Breast epithelium (tissue), 4 donors: ENCODE results near the gene UBAC1. TPM values are rescaled to one million over a fixed set of nuclear protein-coding genes. Genes with fewer than 3 reads are reported as not detected.
"Not testable (repeated sequence)": the region's sequence is repeated elsewhere in the genome, so short reads cannot be mapped to it uniquely, and the experiment has no call there.

Source experiments
- DNase-seq, 2 donors: peaks; one replicate each; pipeline ENCODE4 v3.0.0-alpha.2; 2019; ENCODE audit warnings: low spot score in 2 of 2
- H3K27ac ChIP-seq, 2 donors: fragments of 200-600 bp; sonication (generic) in 1 of 2; one replicate each; pipeline ENCODE4 v1.5.1; 2016 to 2019; ENCODE audit warnings: mild to moderate bottlenecking in 1 of 2
- H3K27me3 ChIP-seq, 2 donors: fragments of 200-600 bp; sonication (generic) in 1 of 2; one replicate each; pipeline versions ENCODE4 v1.5.1 to v1.6.0; 2017 to 2019; ENCODE audit warnings: control low read depth in 1 of 2, mild to moderate bottlenecking in 1 of 2
- H3K36me3 ChIP-seq: fragments of 200-600 bp; one replicate; pipeline ENCODE4 v1.5.1; 2019
- H3K4me1 ChIP-seq, 2 donors: fragments of 200-600 bp; sonication (generic); one replicate each; pipeline ENCODE4 v1.5.1; 2016 to 2019; ENCODE audit warnings: control low read depth in 1 of 2
- H3K4me3 ChIP-seq, 3 donors: fragments of 200-600 bp; sonication (generic); 1 replicate in 2 of 3; 2 replicates in 1 of 3; pipeline ENCODE4 v1.5.1; 2016 to 2019; ENCODE audit warnings: mild to moderate bottlenecking in 3 of 3, moderate library complexity in 2 of 3
- H3K9me3 ChIP-seq, 2 donors: fragments of 200-600 bp; sonication (generic) in 1 of 2; one replicate each; pipeline ENCODE4 v1.5.1; 2016 to 2019; ENCODE audit warnings: control low read depth in 1 of 2
- POLR2A ChIP-seq: fragments of 450-650 bp; IDR thresholded peaks from one replicate; pipeline ENCODE4 v1.6.1; 2016; ENCODE audit warnings: antibody characterized with exemption, mild to moderate bottlenecking, moderate library complexity
- POLR2AphosphoS5 ChIP-seq, 3 donors: sonication (generic); formaldehyde crosslinking; IDR thresholded peaks; one replicate each; pipeline ENCODE4 v1.6.1; 2017; ENCODE audit warnings: antibody characterized with exemption in 3 of 3
- intact Hi-C: fragments of 100-400 bp; cut with DNase I; formaldehyde crosslinking; loops from one replicate; pipeline ENCODE4 v1.15.1; 2023; ENCODE audit warnings: low total_unique reads
- total RNA-seq, 3 donors: library from RNA; depleted of rRNA; stranded (reverse); fragments of >200 nt; gene quantifications; one replicate each; pipeline ENCODE4 v1.1.0, GENCODE V29; 2016
- TF ChIP-seq, protein P1 (sequence below), 3 donors: fragments of 450-650 bp; IDR thresholded peaks; one replicate each; pipeline ENCODE4 v1.5.1; 2016 to 2017; ENCODE audit warnings: antibody characterized with exemption in 3 of 3, mild to moderate bottlenecking in 3 of 3, moderate library complexity in 3 of 3

UBAC1 gene
- total RNA-seq, 3 donors from 2014 or later: 39.2 to 53.0 (median 45.6) TPM

- Histone ChIP-seq H3K27me3 (no peaks in the 10 kb centered on the region), H3K36me3 (no peaks in the 10 kb centered on the region)
- intact Hi-C loops: no loop called here
These were observed 39.3 kb downstream of the UBAC1 start for GRCh38 chr9:135921749-135922310.

DNA sequence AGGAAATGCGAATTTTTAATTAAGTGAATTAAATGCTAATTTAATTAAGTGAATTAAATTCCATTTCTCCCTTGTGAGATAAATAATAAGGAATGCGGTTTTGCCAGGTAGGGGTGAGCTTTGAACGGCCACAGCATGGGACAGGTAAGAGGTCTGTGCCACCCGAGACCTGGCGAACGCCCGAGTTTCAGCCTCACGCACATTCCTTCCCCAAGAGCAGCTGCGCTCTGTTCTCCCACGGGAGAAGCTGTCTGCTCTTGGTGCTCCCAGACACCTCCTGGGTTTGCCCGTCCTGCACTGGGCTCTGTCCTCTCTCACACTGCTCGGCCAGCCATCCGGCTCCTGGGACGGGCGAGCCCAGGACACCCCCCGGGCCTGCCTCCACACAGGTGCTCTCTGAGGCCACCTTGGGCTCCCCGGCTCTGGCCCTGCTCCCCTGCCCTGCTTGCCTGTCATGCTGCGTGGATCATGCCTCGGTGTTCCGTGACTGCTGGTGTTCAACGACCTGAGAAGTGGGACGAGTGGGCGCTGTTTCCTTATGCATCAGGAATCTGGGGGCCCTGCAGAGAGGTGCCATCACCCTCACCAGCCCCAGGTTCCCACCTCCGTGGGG, 40.1 kb downstream of the UBAC1 start:
- no peaks in the 10 kb centered on the region for H3K4me1 ChIP-seq
- intact Hi-C loops: no loop called here
- H3K27ac ChIP-seq: peak overlapping the region in 1 of 2 donors; percentile 17
- no peak overlapping the region for H3K4me3 ChIP-seq
- H3K27me3 ChIP-seq: no peaks in the 10 kb centered on the region
- DNase-seq: no peak
- peaks cover 30 to 33% of the 10 kb centered on the region in 2 donors for H3K9me3 ChIP-seq
- H3K36me3 ChIP-seq: no peaks in the 10 kb centered on the region
- no peak for TF ChIP-seq POLR2AphosphoS5 (IDR thresholded peaks at IDR 0.05)
- TF ChIP-seq, protein P1, sequence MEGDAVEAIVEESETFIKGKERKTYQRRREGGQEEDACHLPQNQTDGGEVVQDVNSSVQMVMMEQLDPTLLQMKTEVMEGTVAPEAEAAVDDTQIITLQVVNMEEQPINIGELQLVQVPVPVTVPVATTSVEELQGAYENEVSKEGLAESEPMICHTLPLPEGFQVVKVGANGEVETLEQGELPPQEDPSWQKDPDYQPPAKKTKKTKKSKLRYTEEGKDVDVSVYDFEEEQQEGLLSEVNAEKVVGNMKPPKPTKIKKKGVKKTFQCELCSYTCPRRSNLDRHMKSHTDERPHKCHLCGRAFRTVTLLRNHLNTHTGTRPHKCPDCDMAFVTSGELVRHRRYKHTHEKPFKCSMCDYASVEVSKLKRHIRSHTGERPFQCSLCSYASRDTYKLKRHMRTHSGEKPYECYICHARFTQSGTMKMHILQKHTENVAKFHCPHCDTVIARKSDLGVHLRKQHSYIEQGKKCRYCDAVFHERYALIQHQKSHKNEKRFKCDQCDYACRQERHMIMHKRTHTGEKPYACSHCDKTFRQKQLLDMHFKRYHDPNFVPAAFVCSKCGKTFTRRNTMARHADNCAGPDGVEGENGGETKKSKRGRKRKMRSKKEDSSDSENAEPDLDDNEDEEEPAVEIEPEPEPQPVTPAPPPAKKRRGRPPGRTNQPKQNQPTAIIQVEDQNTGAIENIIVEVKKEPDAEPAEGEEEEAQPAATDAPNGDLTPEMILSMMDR (IDR thresholded peaks at IDR 0.05): no peak
- TF ChIP-seq POLR2A: no peak

More at GRCh38 chr9:135921749-135922310, 39.3 kb downstream of the UBAC1 start:
- Histone ChIP-seq H3K27ac (no peak overlapping the region), H3K9me3 (peaks cover 25% of the 10 kb centered on the region in 2 donors), H3K4me1 (no peaks in the 10 kb centered on the region), H3K4me3 (no peak overlapping the region)
- DNase-seq: no peak
- no peak for TF ChIP-seq POLR2AphosphoS5 (IDR thresholded peaks at IDR 0.05)
- no peak for TF ChIP-seq POLR2A
- TF ChIP-seq, protein P1 (IDR thresholded peaks at IDR 0.05): no peak

- TF ChIP-seq, protein P1 (IDR thresholded peaks at IDR 0.05): no peak
- TF ChIP-seq POLR2AphosphoS5 (IDR thresholded peaks at IDR 0.05): no peak
- no peak for TF ChIP-seq POLR2A
- Histone ChIP-seq H3K27me3 (no peaks in the 10 kb centered on the region), H3K4me3 (no peak overlapping the region), H3K9me3 (peaks cover 36 to 40% of the 10 kb centered on the region in 2 donors), H3K27ac (peak overlapping the region in 1 of 2 donors; percentile 17), H3K4me1 (no peaks in the 10 kb centered on the region), H3K36me3 (peaks cover 3% of the 10 kb centered on the region)
- intact Hi-C loops: no loop called here
- no peak for DNase-seq
These were observed 40.8 kb downstream of the UBAC1 start for GRCh38 chr9:135920256-135920930.

DNA sequence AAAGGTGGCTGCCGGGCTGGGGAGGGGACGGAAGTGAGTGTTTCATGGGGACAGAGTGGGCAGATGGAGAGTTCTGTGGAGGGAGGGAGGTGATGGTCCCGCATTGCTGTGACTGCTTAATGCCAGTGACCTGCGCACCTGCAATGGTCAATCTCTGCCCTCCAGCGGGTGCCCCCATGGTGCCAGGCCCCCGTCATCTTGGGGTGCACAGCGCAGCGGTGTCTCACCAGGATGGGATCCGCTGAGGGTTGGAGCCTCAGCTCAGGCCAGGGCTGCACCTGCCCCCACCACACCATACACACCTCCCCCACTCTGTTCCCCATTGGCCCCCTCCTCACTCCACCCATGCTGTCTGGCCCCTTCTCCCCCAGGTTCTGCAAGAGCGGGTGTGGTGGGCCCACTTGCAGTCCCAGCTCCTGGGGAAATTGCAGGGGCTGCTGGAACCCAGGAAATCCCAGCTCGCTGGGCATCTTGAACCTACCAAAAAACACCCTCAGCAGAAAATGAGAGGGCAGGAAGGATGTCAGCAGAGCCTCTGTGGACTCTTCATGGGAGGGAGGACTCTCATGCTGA, 41.8 kb downstream of the UBAC1 start:
- Histone ChIP-seq H3K4me3 (no peak overlapping the region), H3K4me1 (no peaks in the 10 kb centered on the region), H3K27me3 (no peaks in the 10 kb centered on the region), H3K9me3 (peaks cover 46 to 49% of the 10 kb centered on the region in 2 donors), H3K36me3 (peaks cover 10% of the 10 kb centered on the region), H3K27ac (no peak overlapping the region)
- intact Hi-C loops: no loop called here
- TF ChIP-seq, protein P1 (IDR thresholded peaks at IDR 0.05): no peak
- no peak for DNase-seq

DNA sequence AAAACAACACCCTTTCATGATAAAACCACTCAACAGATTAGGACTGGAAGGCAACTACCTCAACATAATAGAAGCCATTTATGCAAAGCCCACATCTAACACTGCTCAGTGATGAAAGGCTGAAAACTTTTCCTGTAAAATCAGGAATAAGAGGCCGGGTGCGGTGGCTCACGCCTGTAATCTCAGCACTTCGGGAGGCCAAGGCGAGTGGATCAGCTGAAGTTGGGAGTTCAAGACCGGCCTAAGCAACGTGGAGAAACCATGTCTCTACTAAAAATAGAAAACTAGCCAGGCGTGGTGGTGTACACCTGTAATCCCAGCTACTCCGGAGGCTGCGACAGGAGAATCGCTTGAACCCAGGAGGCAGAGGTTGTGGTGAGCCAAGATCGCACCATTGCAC, 44.9 kb downstream of the UBAC1 start:
- H3K4me3 ChIP-seq, H3K27ac ChIP-seq, H3K36me3 ChIP-seq, DNase-seq, intact Hi-C loops, H3K4me1 ChIP-seq, H3K27me3 ChIP-seq: not testable (repeated sequence)
- H3K9me3 ChIP-seq: peaks cover 64 to 69% of the 10 kb centered on the region in 2 donors
